Testis (tissue), 2 donors: ENCODE results near the gene COL9A1.

Experiments
- POLR2A ChIP-seq: fragments of 450-650 bp; IDR thresholded peaks from one replicate; pipeline ENCODE4 v1.6.1; 2017; ENCODE audit warnings: antibody characterized with exemption, mild to moderate bottlenecking, moderate library complexity
- TF ChIP-seq, protein P1 (sequence below), 3 experiments: fragments of 450-650 bp in 2 of 3; fragments of 200-600 bp in 1 of 3; sonication (generic) in 1 of 3; IDR thresholded peaks; one replicate each; pipeline ENCODE4 v1.5.1; 2016 to 2019; ENCODE audit warnings: antibody characterized with exemption in 3 of 3, mild to moderate bottlenecking in 2 of 3, moderate library complexity in 1 of 3

DNA sequence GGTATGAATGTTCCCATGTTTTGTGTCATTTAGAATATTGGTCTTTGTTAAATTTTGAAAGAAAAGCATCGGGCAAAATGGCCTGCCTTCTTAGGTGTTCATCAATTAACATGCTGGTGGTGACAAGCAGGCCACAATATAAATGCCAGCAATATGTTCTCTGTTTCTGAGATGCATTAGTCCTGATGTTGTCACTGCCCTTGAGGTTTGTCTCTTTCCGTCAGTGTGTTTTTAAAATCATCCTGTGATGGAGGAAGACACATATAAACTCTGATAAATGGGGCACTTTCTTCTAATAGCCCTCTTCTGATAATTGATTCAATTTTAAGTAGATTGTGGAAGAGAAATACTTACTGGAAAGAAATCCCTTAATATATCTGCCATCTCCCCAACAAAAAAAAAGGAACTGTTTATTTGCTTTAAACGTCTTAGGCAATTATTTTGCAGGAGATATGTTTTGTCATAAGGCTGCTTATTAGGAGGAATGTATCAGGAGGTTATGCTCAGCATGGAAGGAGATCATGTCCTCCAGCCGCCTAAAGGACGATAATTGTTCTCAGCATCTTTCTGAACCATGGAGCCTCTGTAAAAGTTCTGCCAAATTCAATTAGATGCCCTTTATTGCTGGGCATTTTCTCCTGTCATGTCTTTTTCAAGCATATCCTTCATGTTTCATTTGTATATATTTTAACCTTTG lies 134.1 kb downstream of the COL9A1 start:
- TF ChIP-seq POLR2A: no peak
- TF ChIP-seq, protein P1, sequence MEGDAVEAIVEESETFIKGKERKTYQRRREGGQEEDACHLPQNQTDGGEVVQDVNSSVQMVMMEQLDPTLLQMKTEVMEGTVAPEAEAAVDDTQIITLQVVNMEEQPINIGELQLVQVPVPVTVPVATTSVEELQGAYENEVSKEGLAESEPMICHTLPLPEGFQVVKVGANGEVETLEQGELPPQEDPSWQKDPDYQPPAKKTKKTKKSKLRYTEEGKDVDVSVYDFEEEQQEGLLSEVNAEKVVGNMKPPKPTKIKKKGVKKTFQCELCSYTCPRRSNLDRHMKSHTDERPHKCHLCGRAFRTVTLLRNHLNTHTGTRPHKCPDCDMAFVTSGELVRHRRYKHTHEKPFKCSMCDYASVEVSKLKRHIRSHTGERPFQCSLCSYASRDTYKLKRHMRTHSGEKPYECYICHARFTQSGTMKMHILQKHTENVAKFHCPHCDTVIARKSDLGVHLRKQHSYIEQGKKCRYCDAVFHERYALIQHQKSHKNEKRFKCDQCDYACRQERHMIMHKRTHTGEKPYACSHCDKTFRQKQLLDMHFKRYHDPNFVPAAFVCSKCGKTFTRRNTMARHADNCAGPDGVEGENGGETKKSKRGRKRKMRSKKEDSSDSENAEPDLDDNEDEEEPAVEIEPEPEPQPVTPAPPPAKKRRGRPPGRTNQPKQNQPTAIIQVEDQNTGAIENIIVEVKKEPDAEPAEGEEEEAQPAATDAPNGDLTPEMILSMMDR (IDR thresholded peaks at IDR 0.05): no peak
